ENCODE results near the gene DDR2. TPM values are rescaled to one million over a fixed set of nuclear protein-coding genes. Genes with fewer than 3 reads are reported as not detected.

Gene DDR2
- total RNA-seq, 1 experiment from 2014 or later, result 0.52 TPM

- Histone ChIP-seq H3K14ac (ENCODE audit: insufficient read depth, low read length) (no peak overlapping the region), H3K9me3 (ENCODE audit: control insufficient read depth, low read depth, low read length) (no peaks in the 10 kb centered on the region), H4K91ac (ENCODE audit: insufficient read length, low read depth, low read length) (no peak overlapping the region), H3K4me2 (ENCODE audit: insufficient read depth, insufficient read length, low read length) (no peak overlapping the region), H3K4ac (ENCODE audit: low read depth, low read length) (no peak overlapping the region), H4K5ac (ENCODE audit: insufficient read length, low read depth, low read length) (no peak overlapping the region), H2AFZ (ENCODE audit: low read length) (no peak overlapping the region), H2BK5ac (ENCODE audit: insufficient read length, low read length) (no peak overlapping the region), H4K20me1 (ENCODE audit: control insufficient read depth, insufficient read depth, insufficient read length) (no peaks in the 10 kb centered on the region), H2AK5ac (ENCODE audit: insufficient read length, low read length) (no peak overlapping the region), H3K18ac (ENCODE audit: insufficient read length, low read depth, low read length) (no peak overlapping the region), H3K79me1 (ENCODE audit: insufficient read depth, low read depth, low read length, poor library complexity, severe bottlenecking) (no peaks in the 10 kb centered on the region), H2BK12ac (ENCODE audit: insufficient read length, low read depth, low read length) (no peak overlapping the region), H3K27ac (ENCODE audit: insufficient read length, low read depth, low read length) (no peak overlapping the region), H3K9ac (ENCODE audit: extremely low read depth, insufficient read length, low read length) (no peak overlapping the region), H3K27me3 (ENCODE audit: insufficient read depth, low read length) (no peaks in the 10 kb centered on the region), H3K23ac (ENCODE audit: insufficient read length, low read depth, low read length) (no peak overlapping the region), H3K56ac (ENCODE audit: insufficient read length, low read depth, low read length) (no peak overlapping the region), H3K4me1 (ENCODE audit: insufficient read depth, low read length) (no peaks in the 10 kb centered on the region), H3K79me2 (ENCODE audit: insufficient read depth, low read length) (no peaks in the 10 kb centered on the region), H3K23me2 (ENCODE audit: insufficient read length, low read depth, low read length, poor library complexity, severe bottlenecking) (no peaks in the 10 kb centered on the region), H2BK15ac (ENCODE audit: low read depth, low read length) (no peak overlapping the region), H3T11ph (ENCODE audit: low read length) (no peak overlapping the region), H2BK20ac (ENCODE audit: low read depth, low read length, poor library complexity, severe bottlenecking) (no peak overlapping the region), H4K8ac (replicated peaks; ENCODE audit: insufficient read length, low read depth, low read length) (no peak overlapping the region), H2BK120ac (ENCODE audit: low read depth, low read length, poor library complexity, severe bottlenecking) (no peak overlapping the region)
- no CpG with 5 or more reads among the region's 4 CpGs for WGBS (ENCODE audit: extremely low coverage, insufficient read length, low lambda C conversion rate)
- Mint-ChIP-seq H3K27me3 (ENCODE audit: low read depth) (no peaks in the 10 kb centered on the region; the same call in 1 of the 2 replicates), H3K4me1 (peaks cover 17% of the 10 kb centered on the region in 2 experiments), H3K27ac (no peak overlapping the region), H3K4me3 (no peak overlapping the region), H3K9me3 (no peaks in the 10 kb centered on the region), H3K36me3 (ENCODE audit: insufficient read depth in 1 of 3, low read depth in 3 of 3) (no peaks in the 10 kb centered on the region; a peak in 1 of 7 replicates)
- no peak for DNase-seq
- TF ChIP-seq, protein P1, sequence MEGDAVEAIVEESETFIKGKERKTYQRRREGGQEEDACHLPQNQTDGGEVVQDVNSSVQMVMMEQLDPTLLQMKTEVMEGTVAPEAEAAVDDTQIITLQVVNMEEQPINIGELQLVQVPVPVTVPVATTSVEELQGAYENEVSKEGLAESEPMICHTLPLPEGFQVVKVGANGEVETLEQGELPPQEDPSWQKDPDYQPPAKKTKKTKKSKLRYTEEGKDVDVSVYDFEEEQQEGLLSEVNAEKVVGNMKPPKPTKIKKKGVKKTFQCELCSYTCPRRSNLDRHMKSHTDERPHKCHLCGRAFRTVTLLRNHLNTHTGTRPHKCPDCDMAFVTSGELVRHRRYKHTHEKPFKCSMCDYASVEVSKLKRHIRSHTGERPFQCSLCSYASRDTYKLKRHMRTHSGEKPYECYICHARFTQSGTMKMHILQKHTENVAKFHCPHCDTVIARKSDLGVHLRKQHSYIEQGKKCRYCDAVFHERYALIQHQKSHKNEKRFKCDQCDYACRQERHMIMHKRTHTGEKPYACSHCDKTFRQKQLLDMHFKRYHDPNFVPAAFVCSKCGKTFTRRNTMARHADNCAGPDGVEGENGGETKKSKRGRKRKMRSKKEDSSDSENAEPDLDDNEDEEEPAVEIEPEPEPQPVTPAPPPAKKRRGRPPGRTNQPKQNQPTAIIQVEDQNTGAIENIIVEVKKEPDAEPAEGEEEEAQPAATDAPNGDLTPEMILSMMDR (conservative IDR thresholded peaks at IDR 0.05), result no peak
Observed at GRCh38 chr1:162772571-162773154, 140.4 kb downstream of the DDR2 start.
